Activated CD8-positive, alpha-beta memory T cell treated with anti-CD3 and anti-CD28 coated beads for 36 hours (primary cell): ENCODE results near the gene OR1C1. TPM values are rescaled to one million over a fixed set of nuclear protein-coding genes. Genes with fewer than 3 reads are reported as not detected.
"Not testable (repeated sequence)": the region's sequence is repeated elsewhere in the genome, so short reads cannot be mapped to it uniquely, and the experiment has no call there.

Experiments used
- CTCF ChIA-PET: fragments of 350-600 bp; sonication (Branson Sonifier 250); formaldehyde crosslinking; loops from one replicate; lab custom pipeline; 2021; ENCODE audit warnings: antibody characterized with exemption; lab: Charles Lee
- POLR2A ChIA-PET: fragments of 350-600 bp; sonication (Branson Sonifier 250); formaldehyde crosslinking; loops from one replicate; lab custom pipeline; 2021; ENCODE audit warnings: antibody characterized with exemption; lab: Charles Lee
- total RNA-seq, 2 experiments: library from RNA; stranded (reverse); gene quantifications; one replicate each; pipeline ENCODE4 v1.2.3, GENCODE V29; 2021

Gene OR1C1, protein sequence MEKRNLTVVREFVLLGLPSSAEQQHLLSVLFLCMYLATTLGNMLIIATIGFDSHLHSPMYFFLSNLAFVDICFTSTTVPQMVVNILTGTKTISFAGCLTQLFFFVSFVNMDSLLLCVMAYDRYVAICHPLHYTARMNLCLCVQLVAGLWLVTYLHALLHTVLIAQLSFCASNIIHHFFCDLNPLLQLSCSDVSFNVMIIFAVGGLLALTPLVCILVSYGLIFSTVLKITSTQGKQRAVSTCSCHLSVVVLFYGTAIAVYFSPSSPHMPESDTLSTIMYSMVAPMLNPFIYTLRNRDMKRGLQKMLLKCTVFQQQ
- not detected for total RNA-seq

DNA sequence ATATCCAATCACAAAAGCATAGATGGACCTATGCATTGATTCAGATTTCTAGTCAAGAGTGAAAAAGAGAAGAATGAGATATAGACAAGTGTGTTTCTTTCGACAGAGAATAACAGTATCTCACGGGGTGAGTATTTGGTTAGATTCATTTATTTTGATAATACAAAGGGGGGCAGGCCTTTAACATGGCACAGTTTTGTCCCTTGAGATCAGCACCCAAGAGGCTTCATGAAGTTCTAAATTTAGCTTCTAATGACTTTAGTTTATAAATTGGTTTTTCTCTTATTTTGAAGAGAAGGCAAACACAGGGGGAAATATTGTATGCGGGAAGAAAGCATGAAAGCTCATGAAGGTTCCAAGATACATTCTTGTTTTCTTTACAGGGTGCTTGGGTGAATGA is at the start of gene OR1C1:
Gene OR1C1, minus strand, starts transcription at position 101 of the 400 bp plus-strand sequence. CDS start 2,150 bp downstream, outside the sequence.
- ChIA-PET CTCF (no interaction called here), POLR2A (no interaction called here)

DNA sequence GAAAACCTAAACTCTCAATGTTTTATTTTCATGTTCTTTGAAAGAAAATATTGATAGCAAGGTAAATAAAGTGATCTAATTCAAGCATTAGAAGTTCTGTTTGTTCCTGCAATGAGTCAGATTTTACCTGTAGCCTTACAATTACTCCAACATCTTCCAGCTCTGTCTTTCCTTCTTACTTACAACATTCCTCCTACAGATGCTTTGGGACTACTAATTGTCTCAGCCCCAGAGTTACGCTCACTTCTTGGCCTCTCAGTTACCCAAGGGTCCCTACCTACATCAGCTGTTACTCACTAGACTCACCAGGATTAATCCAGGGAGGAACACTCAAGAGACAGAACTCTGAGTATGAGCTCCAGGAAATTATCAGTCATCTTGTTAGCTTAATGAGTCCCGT is 37.2 kb upstream of the OR1C1 start:
- CTCF ChIA-PET = no interaction called here
- POLR2A ChIA-PET = no interaction called here

DNA sequence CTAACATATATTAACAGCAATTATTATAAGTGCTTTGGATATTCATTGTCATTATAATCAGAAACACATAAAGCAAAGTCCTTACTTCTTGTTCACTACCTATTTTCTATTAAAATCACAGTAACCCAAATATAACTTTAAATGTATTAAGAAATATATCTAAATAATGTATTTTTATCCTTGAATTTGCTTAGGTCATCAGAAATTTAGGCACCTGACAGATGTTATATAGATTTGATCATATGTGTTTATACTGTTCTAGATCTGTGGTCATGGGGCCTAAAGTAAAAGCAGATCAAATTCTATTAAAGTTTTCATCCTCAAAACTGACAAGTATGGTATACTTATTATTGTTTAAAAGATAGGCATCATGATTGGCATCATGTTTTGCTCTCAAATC is 9.2 kb upstream of the OR1C1 start:
- POLR2A ChIA-PET = no interaction called here
- CTCF ChIA-PET = no interaction called here

DNA sequence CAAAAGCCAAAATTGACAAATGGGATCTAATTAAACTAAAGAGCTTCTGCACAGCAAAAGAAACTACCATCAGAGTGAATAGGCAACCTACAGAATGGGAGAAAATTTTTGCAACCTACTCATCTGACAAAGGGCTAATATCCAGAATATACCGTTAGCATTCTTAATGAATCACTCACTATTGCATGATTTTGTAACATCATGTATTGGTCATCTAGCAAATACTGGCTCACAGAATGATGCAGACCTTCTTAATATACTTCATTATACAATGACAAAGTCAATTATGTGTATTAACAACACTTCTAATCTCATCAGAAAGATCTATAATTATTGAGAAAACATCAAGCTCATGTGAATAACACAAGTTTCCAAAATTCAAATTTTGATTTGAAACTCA is 6.0 kb downstream of the OR1C1 start:
- POLR2A ChIA-PET, CTCF ChIA-PET: not testable (repeated sequence)

DNA sequence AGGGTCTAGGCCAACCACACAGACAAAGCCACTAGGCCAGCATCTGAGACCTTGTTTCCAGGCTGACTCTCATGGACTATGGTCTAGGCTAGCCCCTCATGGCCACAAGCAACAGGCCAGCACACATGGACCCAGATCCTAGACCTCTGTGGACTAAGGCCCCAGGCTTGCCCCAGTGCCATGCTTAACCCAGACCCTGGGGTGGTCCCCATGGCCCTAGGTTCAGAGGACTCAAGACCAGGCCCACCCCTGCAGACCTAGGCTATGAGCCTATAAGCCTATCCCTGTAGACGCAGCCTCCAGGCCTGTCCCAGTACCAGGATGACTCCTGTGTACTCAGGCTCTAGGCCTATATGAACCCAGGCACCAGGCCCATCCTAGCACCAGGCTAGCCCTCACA is 10.5 kb downstream of the OR1C1 start:
- POLR2A ChIA-PET = no interaction called here
- CTCF ChIA-PET = no interaction called here

DNA sequence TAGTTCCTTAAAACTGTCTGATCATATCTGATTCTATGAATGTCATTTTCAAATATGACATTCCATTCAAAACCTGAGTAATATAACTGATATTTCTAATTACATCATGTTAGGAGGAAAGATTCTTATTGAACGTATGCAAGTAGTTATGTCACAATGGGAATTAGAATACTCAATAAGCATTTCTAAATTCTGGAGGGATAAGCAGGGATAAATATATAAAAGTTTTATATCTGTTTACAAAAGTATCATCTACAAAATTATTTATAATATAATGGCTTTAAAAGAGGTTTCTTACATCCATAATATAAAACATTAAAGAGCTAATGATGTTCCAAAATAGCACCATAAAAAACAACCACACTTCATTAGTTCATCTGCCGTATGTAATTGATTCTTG is 12.3 kb downstream of the OR1C1 start, which contains the start of gene OR14A2:
Gene OR14A2, minus strand, starts transcription at position 101 of the 400 bp plus-strand sequence.
- POLR2A ChIA-PET = no interaction called here
- CTCF ChIA-PET = no interaction called here

DNA sequence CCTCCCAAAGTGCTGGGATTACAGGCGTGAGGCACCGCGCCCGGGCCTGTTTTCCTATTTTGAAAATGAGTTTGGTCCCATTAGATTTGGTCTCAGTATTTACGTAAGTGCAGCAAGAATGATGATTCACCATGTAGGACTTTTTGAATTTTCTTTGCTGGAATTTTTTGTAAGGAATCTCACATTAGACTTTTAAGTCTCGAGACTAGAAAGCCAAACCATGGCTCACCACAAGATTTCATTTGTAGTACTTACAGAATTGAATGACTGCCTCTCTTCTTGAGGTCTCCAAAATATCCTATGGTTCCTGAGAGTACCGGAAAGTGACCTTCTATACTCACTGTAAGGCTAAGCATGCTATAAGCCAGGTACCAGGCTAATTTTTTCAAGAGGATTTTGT is 12.7 kb downstream of the OR1C1 start:
- CTCF ChIA-PET = no interaction called here
- POLR2A ChIA-PET = no interaction called here

DNA sequence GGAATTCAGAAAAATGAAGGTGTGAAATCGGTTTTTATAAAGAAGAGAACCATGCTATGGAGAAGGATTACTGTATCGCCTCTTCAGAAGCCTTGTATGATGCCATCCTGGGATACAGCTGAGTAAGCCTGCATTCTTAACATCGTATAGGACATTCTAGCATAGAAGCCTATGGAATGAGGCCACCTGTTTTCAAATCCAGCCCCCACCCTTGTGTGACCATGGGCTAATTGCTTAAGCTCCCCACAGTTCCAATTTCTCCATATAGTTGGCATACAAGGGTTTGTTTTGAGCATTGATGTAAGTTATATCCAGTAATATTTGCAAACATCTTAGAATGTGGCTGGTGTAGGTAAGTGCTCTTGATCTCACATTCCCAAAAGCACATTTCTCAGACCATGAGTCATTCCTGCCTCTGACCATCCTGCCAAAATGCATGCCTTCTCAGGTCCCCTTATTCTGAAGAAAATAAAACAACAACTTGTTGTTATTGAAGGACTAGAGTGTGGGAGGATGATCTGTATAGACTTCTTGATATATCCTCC is 13.9 kb downstream of the OR1C1 start:
- POLR2A ChIA-PET = no interaction called here
- CTCF ChIA-PET = no interaction called here

DNA sequence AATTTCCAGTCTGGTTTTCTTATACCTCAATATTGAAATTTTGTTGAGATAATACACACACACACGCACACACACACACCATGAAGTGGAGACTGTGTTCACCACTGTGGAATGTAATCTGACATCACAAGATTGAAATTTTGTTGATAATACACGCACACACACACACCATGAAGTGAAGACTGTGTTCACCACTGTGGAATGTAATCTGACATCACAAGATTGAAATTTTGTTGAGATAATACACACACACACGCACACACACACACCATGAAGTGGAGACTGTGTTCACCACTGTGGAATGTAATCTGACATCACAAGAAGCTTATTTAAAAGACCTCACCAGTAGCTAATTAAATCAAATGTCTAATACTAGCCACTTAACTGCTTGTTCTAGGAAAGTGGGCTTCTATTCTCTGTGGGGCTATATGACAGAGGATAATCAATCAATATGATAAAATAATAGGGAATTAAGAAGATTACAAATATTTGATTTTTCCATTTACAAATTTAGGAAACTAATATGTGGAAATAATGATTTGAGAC is 18.1 kb downstream of the OR1C1 start:
- POLR2A ChIA-PET, CTCF ChIA-PET: not testable (repeated sequence)

DNA sequence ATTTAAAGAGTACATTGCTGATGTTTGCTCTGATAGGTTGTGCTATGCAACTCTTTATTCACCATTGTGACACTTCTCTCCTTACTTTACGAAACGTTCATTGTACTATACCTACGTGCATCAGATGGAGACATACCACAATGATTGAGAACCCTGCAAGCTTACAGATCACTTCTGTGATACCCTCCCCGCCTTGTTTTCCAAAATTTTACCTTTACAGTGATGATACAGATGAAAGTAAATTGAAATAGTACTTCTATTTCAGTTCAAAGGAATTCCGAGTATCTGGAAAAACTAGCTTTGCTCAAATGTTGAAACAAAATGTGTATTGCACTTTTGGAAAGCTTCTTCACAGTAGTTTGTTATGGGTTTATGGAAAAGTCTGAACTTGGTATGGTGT is 18.6 kb downstream of the OR1C1 start:
- ChIA-PET CTCF (no interaction called here), POLR2A (no interaction called here)

DNA sequence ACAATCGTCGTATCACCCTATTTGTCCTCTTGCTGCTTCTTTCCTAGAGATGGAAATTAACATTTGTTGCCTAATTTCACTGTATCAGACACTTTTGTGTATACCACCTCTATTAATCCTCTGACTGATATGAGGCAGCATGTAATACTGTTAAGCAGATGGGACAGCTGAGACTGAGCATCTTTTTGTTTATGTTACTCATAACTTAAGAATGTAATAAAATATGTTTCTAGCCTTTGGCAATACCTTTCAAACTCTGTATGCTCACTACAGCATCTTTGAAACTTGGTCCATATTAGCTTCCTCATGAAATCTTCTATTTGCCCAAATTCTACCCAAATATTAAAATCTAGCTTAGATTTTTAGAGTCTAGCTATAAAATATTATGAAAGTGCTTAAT is 19.6 kb downstream of the OR1C1 start:
- CTCF ChIA-PET = no interaction called here
- POLR2A ChIA-PET = no interaction called here

DNA sequence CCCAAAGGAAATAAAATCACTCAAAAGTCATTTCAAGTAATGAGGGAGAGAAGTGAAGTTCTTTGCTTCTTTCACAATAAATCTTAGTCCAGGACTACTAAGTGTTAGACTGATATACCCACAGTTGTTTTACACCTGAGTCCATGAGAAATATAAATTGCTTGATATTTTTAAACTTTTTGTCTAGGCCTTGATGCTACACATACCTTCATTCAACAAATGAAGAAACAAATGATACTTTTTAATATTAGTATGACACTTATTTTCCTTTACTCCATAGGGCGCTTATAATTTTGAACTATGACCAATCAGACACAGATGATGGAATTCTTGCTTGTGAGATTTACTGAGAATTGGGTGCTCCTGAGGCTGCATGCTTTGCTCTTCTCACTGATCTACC is 22.0 kb downstream of the OR1C1 start, which contains the start of gene OR14K1:
Gene OR14K1, plus strand, starts transcription at position 301 of the 400 bp plus-strand sequence. Its CDS starts 0 bp downstream, at position 301.
- ChIA-PET POLR2A (no interaction called here), CTCF (no interaction called here)

DNA sequence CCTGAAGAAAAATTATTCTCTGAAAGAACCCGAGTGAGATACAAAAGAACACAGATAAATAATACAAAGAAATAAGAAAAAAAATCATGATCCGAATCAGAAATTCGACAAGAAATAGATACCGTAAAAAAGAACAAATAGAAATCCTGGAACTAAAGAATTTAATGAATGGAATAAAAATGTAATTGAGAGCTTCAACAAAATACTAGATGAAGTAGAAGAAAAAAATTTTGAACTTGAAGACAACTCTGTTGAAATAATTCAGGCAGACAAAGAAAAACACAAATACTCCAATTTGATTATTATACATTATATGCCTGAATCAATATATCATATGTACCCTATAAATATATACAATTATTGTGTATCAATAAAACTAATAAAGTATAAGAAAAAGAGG is 39.1 kb downstream of the OR1C1 start:
- POLR2A ChIA-PET = no interaction called here
- CTCF ChIA-PET = no interaction called here

DNA sequence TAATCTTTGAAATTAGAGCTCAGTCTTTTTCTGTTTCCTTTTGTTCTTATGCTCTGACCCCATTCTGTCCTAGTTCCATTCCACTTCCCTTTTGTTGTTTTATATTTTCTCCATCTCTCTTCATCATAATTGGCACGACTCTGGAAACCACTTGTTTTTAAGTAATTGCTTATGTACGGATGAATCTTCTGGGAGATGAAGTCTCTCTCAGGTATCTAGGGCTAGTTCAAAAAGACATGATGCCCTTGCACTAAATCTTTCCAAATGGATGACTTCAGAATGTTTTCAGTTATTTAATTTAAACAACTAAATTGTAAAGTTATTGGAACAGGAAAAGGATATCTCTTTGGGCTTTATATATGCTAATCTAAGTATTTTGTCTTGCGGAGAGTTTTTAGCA is 43.8 kb downstream of the OR1C1 start, which contains the start of gene OR6F1:
Gene OR6F1, minus strand, starts transcription at position 101 of the 400 bp plus-strand sequence. CDS start 3,891 bp downstream, outside the sequence.
- ChIA-PET CTCF (no interaction called here), POLR2A (no interaction called here)

DNA sequence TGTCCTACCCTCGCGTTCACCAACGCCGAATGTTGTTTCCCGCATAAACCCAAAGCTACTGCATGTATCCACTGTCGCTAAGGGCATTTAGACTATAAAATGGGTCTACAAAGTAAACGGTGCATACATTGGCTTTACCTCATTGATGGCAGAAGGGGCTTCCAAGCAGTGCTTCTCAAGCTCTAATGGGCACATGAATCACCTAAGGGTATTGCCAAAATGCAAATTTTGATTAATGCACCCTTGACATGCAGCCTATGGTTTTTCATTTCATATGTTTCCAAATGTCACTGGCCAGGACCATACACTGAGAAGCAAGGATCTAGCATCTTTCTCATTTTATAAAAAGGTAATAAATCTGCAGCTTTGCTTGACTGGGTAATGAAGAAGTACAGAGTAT is 46.6 kb downstream of the OR1C1 start:
- ChIA-PET CTCF (no interaction called here), POLR2A (no interaction called here)

DNA sequence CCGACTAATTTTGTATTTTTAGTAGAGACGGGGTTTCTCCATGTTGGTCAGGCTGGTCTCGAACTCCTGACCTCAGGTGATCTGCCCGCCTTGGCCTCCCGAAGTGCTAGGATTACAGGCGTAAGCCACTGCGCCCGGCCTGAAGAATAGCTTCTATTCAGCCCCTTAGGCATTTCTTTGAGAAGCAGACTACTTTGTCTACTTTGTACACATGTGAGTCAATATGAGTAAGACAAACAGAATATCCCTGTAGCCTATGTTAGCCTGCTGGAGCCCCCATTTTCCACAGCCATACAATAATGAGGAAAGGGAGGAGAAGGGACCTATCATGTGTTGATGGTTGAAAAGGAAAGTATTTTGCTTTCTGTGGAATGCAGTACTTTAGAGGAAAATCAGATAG is 49.7 kb downstream of the OR1C1 start:
- POLR2A ChIA-PET, CTCF ChIA-PET: not testable (repeated sequence)

Other genes with a start within 250 kb of the OR1C1 start
- gene OR2C3, start 224.1 kb downstream of the OR1C1 start, total RNA-seq = not detected
- under 1 TPM; 0.51 to 0.80 TPM for gene GCSAML, start 211.4 kb downstream of the OR1C1 start, total RNA-seq
- not detected for gene OR2G2, start 172.2 kb downstream of the OR1C1 start, total RNA-seq
- not detected for gene OR2G3, start 155.0 kb downstream of the OR1C1 start, total RNA-seq
- not detected for gene OR13G1, start 80.8 kb downstream of the OR1C1 start, total RNA-seq
- gene OR6F1, start 43.9 kb downstream of the OR1C1 start, total RNA-seq = not detected
- gene OR14K1, start 21.9 kb downstream of the OR1C1 start, total RNA-seq = not detected
- not detected for gene OR14A2, start 12.4 kb downstream of the OR1C1 start, total RNA-seq
- gene OR14A16, start 63.6 kb upstream of the OR1C1 start, total RNA-seq = not detected
- gene OR11L1, start 81.3 kb upstream of the OR1C1 start, total RNA-seq = not detected
- gene TRIM58, start 96.6 kb upstream of the OR1C1 start, total RNA-seq = under 1 TPM; 0.06 to 0.08 TPM
- not detected for gene OR2W3, start 135.0 kb upstream of the OR1C1 start, total RNA-seq
- gene OR2T8, start 159.7 kb upstream of the OR1C1 start, total RNA-seq = not detected
- gene OR2AJ1, start 164.3 kb upstream of the OR1C1 start, total RNA-seq = not detected
- not detected for gene OR2L8, start 188.3 kb upstream of the OR1C1 start, total RNA-seq
- not detected for gene OR2AK2, start 204.7 kb upstream of the OR1C1 start, total RNA-seq